Neural crest cell (in vitro differentiated cells): ENCODE data around the gene EHF. TPM values are rescaled to one million over a fixed set of nuclear protein-coding genes. Genes with fewer than 3 reads are reported as not detected.

Source experiments
- DNase-seq: peaks from one replicate; pipeline ENCODE4 v3.0.0; 2021; ENCODE audit warnings: low read depth, mixed read lengths, low spot score
- H3K27ac Mint-ChIP-seq: one replicate; pipeline ENCODE4 v1.8.0; 2021; ENCODE audit warnings: mild to moderate bottlenecking, mixed read lengths; ENCODE audit not compliant: unreplicated experiment
- H3K27me3 Mint-ChIP-seq: 2 replicates; pipeline ENCODE4 v1.8.0; 2021; ENCODE audit warnings: low read depth, mild to moderate bottlenecking, mixed read lengths
- H3K36me3 Mint-ChIP-seq: 2 replicates; pipeline ENCODE4 v1.8.0; 2021; ENCODE audit warnings: low read depth, mild to moderate bottlenecking, mixed read lengths
- H3K4me1 Mint-ChIP-seq: 2 replicates; pipeline ENCODE4 v1.8.0; 2021; ENCODE audit warnings: mixed read lengths
- H3K4me3 Mint-ChIP-seq: one replicate; pipeline ENCODE4 v1.8.0; 2021; ENCODE audit warnings: mild to moderate bottlenecking, mixed read lengths
- H3K9me3 Mint-ChIP-seq: 2 replicates; pipeline ENCODE4 v1.8.0; 2021; ENCODE audit warnings: mixed read lengths
- total RNA-seq: library from RNA; stranded (reverse); gene quantifications from 2 replicates; pipeline ENCODE4 v1.2.1, GENCODE V29; 2021
- TF ChIP-seq, protein P1 (sequence below): fragments of 200-600 bp; sonication (generic); conservative IDR thresholded peaks from 2 replicates; pipeline ENCODE4 v1.5.0; 2021; ENCODE audit warnings: antibody characterized with exemption, mild to moderate bottlenecking

EHF gene
- total RNA-seq, 1 donor from 2014 or later, result not detected

DNA sequence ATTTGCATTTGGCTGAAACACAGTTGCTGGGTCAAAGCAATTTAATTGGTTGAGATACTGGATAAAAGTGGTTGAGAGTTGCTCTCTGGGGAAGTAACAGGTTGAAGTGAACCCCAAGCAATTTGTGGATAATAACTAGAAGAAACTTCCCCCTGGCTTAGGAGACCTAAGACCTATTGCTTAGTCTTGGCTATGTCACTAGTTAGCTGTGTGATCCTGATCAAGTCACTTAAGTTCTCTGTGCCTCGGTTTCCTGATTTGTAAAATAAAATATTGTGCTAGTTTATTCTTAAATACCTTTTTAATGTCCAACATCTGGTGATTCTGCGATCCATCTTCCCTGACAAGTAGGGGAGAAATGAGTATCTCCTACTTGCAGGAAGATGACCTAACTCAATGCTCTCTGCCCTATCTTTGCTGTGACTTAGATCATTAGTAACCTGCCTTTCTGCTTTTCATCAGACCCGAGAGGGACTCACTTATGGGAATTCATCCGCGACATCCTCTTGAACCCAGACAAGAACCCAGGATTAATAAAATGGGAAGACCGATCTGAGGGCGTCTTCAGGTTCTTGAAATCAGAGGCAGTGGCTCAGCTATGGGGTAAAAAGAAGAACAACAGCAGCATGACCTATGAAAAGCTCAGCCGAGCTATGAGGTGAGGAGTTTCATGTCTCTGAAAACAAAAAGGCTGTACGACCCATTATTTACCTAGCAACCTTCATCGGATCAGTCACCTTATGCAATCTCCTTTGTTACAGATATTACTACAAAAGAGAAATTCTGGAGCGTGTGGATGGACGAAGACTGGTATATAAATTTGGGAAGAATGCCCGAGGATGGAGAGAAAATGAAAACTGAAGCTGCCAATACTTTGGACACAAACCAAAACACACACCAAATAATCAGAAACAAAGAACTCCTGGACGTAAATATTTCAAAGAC lies 37.5 kb downstream of the EHF start:
- no peak overlapping the region for H3K4me3 Mint-ChIP-seq
- no peaks in the 10 kb centered on the region for H3K27me3 Mint-ChIP-seq
- H3K9me3 Mint-ChIP-seq, result peaks cover 4% of the 10 kb centered on the region
- no peak overlapping the region for H3K27ac Mint-ChIP-seq
- no peak for DNase-seq
- H3K36me3 Mint-ChIP-seq, result no peaks in the 10 kb centered on the region
- TF ChIP-seq, protein P1, sequence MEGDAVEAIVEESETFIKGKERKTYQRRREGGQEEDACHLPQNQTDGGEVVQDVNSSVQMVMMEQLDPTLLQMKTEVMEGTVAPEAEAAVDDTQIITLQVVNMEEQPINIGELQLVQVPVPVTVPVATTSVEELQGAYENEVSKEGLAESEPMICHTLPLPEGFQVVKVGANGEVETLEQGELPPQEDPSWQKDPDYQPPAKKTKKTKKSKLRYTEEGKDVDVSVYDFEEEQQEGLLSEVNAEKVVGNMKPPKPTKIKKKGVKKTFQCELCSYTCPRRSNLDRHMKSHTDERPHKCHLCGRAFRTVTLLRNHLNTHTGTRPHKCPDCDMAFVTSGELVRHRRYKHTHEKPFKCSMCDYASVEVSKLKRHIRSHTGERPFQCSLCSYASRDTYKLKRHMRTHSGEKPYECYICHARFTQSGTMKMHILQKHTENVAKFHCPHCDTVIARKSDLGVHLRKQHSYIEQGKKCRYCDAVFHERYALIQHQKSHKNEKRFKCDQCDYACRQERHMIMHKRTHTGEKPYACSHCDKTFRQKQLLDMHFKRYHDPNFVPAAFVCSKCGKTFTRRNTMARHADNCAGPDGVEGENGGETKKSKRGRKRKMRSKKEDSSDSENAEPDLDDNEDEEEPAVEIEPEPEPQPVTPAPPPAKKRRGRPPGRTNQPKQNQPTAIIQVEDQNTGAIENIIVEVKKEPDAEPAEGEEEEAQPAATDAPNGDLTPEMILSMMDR, result no peak
- H3K4me1 Mint-ChIP-seq, result peaks cover 37% of the 10 kb centered on the region

GRCh38 chr11:34659096-34659733 lies 38.3 kb downstream of the EHF start:
- Mint-ChIP-seq H3K4me3 (no peak overlapping the region), H3K9me3 (peaks cover 4% of the 10 kb centered on the region), H3K27ac (no peak overlapping the region), H3K27me3 (no peaks in the 10 kb centered on the region), H3K36me3 (no peaks in the 10 kb centered on the region), H3K4me1 (peaks cover 28% of the 10 kb centered on the region)
- no peak for DNase-seq
- TF ChIP-seq, protein P1, result no peak

DNA sequence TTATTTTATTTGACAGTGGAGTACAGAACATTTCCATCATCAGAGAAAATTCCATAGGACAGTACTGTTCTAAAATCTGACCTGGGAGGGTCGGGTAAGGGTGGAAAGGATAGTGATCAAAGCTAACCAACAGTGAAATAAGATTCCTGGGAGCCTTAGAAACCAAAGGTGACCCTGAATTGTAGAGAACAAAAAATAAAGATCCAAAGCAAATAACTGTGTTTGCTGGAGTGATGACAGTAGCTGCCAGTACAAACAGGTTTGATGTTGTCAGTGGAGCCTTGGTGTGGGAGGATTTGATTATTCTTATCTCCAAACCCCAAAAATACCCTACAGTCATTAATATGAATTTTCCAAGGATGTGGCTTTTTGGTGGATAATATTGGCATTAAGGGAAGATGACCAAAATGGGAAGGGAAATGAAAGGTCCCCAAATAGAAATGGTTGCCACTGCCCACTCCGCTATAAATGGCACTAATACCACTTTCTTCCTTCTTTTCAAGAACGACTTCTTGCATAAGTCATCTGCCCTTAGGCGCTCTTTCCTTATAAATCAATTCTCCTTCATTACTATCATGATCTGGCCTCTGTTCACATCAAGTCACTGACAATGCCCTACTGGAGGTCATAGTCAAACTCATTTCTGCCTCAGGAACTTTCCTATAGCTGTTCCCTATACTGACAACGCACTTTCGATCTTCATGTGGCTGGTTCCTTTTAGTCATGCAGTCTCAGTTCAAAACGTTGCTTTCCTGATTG lies 44.4 kb downstream of the EHF start:
- H3K27ac Mint-ChIP-seq, result no peak overlapping the region
- no peak overlapping the region for H3K4me3 Mint-ChIP-seq
- H3K36me3 Mint-ChIP-seq, result no peaks in the 10 kb centered on the region
- peaks cover 5% of the 10 kb centered on the region for H3K4me1 Mint-ChIP-seq
- TF ChIP-seq, protein P1, result no peak
- no peak for DNase-seq
- H3K9me3 Mint-ChIP-seq, result no peaks in the 10 kb centered on the region
- H3K27me3 Mint-ChIP-seq, result no peaks in the 10 kb centered on the region

DNA sequence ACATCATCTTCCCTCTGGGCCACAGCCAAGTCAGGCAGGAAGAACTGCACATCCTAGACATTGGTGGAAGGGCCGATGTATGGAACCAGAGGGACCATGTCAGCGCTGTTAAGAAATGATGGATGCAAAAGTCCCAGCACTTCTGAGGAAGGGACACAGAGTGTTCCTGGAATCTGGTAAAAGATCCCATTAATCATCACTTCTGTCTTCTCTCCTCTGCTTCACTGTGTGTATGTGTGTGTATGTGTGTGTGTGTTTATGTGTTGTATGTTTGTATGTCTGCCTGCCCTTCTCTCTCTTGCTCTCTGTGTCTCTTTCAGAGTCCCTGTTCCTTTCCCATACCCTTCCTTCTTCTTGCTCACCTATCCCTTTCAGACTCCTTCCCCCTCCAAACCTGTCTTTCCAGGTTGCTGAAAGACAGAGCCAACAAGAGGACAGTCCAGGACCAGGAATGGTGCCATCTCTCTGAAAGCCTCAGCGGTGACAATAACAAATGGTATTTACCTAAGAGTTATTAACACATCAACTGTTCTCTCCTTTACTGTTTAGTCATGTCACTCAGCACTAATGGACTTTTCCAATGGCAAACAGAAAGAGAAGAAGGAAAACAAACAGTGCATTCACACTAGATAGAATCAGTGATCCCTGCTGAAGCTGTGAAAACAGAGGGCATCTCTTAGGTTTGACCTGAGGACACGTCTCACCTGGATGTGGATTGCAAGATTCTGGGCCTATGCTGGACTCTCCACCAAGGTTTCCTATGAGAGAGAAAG lies 47.1 kb downstream of the EHF start:
- H3K27ac Mint-ChIP-seq, result no peak overlapping the region
- peaks cover 14% of the 10 kb centered on the region for H3K4me1 Mint-ChIP-seq
- TF ChIP-seq, protein P1, result no peak

GRCh38 chr11:34668583-34669053 lies 47.7 kb downstream of the EHF start:
- Mint-ChIP-seq H3K27me3 (no peaks in the 10 kb centered on the region), H3K36me3 (no peaks in the 10 kb centered on the region), H3K4me3 (no peak overlapping the region), H3K9me3 (peaks cover 2% of the 10 kb centered on the region), H3K4me1 (peaks cover 14% of the 10 kb centered on the region), H3K27ac (no peak overlapping the region)
- TF ChIP-seq, protein P1, result no peak
- no peak for DNase-seq

More for the DNA sequence above, 47.1 kb downstream of the EHF start:
- H3K27me3 Mint-ChIP-seq, result no peaks in the 10 kb centered on the region
- peaks cover 2% of the 10 kb centered on the region for H3K9me3 Mint-ChIP-seq
- H3K36me3 Mint-ChIP-seq, result no peaks in the 10 kb centered on the region
- no peak for DNase-seq
- H3K4me3 Mint-ChIP-seq, result no peak overlapping the region
